NCI-H1092 (cell line): ENCODE measurements around the gene ZBTB8OS.
A peak's percentile ranks its signal among the peaks of the same experiment; 100 is the strongest.
"Not testable (repeated sequence)": the region's sequence is repeated elsewhere in the genome, so short reads cannot be mapped to it uniquely, and the experiment has no call there.

ENCODE experiments used
- DNase-seq: peaks from one replicate; lab custom pipeline; 2025; lab: John Stamatoyannopoulos, UW

The ZBTB8OS gene

GRCh38 chr1:32650752-32651460, 556 bp upstream of the ZBTB8OS start, which contains the start of gene RBBP4:
RBBP4 (plus strand) TSS chr1:32651208; CDS start chr1:32651307, 99 bp downstream.
- peak; percentile 99 for DNase-seq

- no peak for DNase-seq
Observed at GRCh38 chr1:32647308-32648134, 2.8 kb downstream of the ZBTB8OS start.

- DNase-seq, result no peak
Observed at GRCh38 chr1:32644426-32644825, 5.9 kb downstream of the ZBTB8OS start.

GRCh38 chr1:32642292-32642827, 8.0 kb downstream of the ZBTB8OS start:
- not testable (repeated sequence) for DNase-seq

- no peak for DNase-seq
Observed at GRCh38 chr1:32639489-32640075, 10.8 kb downstream of the ZBTB8OS start.

- no peak for DNase-seq
Observed at GRCh38 chr1:32636914-32637645, 13.3 kb downstream of the ZBTB8OS start.

GRCh38 chr1:32635508-32636277, 14.7 kb downstream of the ZBTB8OS start:
- no peak for DNase-seq

- DNase-seq, result no peak
Observed at GRCh38 chr1:32632829-32633228, 17.5 kb downstream of the ZBTB8OS start.

GRCh38 chr1:32630173-32630572, 20.2 kb downstream of the ZBTB8OS start:
- not testable (repeated sequence) for DNase-seq

GRCh38 chr1:32627596-32628162, 22.7 kb downstream of the ZBTB8OS start:
- DNase-seq, result no peak

GRCh38 chr1:32626176-32626575, 24.2 kb downstream of the ZBTB8OS start:
- no peak for DNase-seq

- DNase-seq, result no peak
Observed at GRCh38 chr1:32623775-32624174, 26.6 kb downstream of the ZBTB8OS start.

GRCh38 chr1:32622806-32623681, 27.3 kb downstream of the ZBTB8OS start:
- no peak for DNase-seq

GRCh38 chr1:32622205-32622604, 28.1 kb downstream of the ZBTB8OS start:
- DNase-seq, result no peak

- DNase-seq, result no peak
Observed at GRCh38 chr1:32619701-32620485, 30.5 kb downstream of the ZBTB8OS start.

GRCh38 chr1:32618673-32619221, 31.6 kb downstream of the ZBTB8OS start:
- DNase-seq, result no peak

- no peak for DNase-seq
Observed at GRCh38 chr1:32613472-32613871, 36.9 kb downstream of the ZBTB8OS start.

- DNase-seq, result peak; percentile 88
Observed at GRCh38 chr1:32612189-32612881, 38.0 kb downstream of the ZBTB8OS start.
